SU-DHL-6 (cell line): ENCODE results near the gene OBSL1.

ENCODE experiments used
- H2AFZ ChIP-seq: fragments of 200-600 bp; sonication (generic); 2 replicates; pipeline ENCODE4 v1.6.1; 2014; ENCODE audit warnings: low read depth, mild to moderate bottlenecking, moderate library complexity, mixed read lengths, antibody characterized with exemption, low read length; ENCODE audit not compliant: severe bottlenecking
- H3F3A ChIP-seq: fragments of 200-600 bp; shearing (Covaris generic); 2 replicates; pipeline ENCODE4 v1.6.0; 2016; ENCODE audit warnings: antibody characterized with exemption, mild to moderate bottlenecking; ENCODE audit not compliant: insufficient read depth
- H3K27ac ChIP-seq: fragments of 200-600 bp; sonication (generic); 2 replicates; pipeline ENCODE4 v1.5.1; 2016; ENCODE audit warnings: low read depth, mild to moderate bottlenecking, low read length, moderate library complexity, mixed read lengths
- H3K27me3 ChIP-seq: fragments of 200-600 bp; sonication (generic), shearing (Covaris generic); 2 replicates; pipeline ENCODE4 v1.6.0; 2014; ENCODE audit warnings: mild to moderate bottlenecking, low read length
- H3K36me3 ChIP-seq: fragments of 200-600 bp; sonication (generic); 2 replicates; pipeline ENCODE4 v1.6.1; 2014; ENCODE audit warnings: mild to moderate bottlenecking, low read length, mixed read lengths
- H3K4me2 ChIP-seq: fragments of 300-600, 200-600 bp; shearing (Covaris generic), sonication (generic); 2 replicates; pipeline ENCODE4 v1.6.0; 2014; ENCODE audit warnings: low read length, low read depth, mild to moderate bottlenecking; ENCODE audit not compliant: poor library complexity, severe bottlenecking
- H3K4me3 ChIP-seq: fragments of 200-600 bp; sonication (generic); 2 replicates; pipeline ENCODE4 v1.5.1; 2014; ENCODE audit warnings: antibody characterized with exemption, low read length, mild to moderate bottlenecking, mixed read lengths; ENCODE audit not compliant: insufficient read depth, poor library complexity, severe bottlenecking
- H3K79me2 ChIP-seq: fragments of 200-600 bp; sonication (generic); 2 replicates; pipeline ENCODE4 v1.6.1; 2014; ENCODE audit warnings: mild to moderate bottlenecking, low read length, moderate library complexity; ENCODE audit not compliant: insufficient read depth
- H3K9ac ChIP-seq: fragments of 200-600 bp; sonication (generic); 2 replicates; pipeline ENCODE4 v1.7.0; 2014; ENCODE audit warnings: mild to moderate bottlenecking, low read length
- H3K9me2 ChIP-seq: fragments of 200-600 bp; sonication (generic); replicated peaks from 2 replicates; pipeline ENCODE4 v1.6.1; 2014; ENCODE audit warnings: low read length; ENCODE audit not compliant: insufficient read depth
- H3K9me3 ChIP-seq: fragments of 200-600 bp; sonication (generic); 2 replicates; pipeline ENCODE4 v1.6.1; 2014; ENCODE audit warnings: low read length, mixed read lengths; ENCODE audit not compliant: insufficient read depth
- H4K20me1 ChIP-seq: fragments of 200-600 bp; sonication (generic); 2 replicates; pipeline ENCODE4 v1.6.1; 2014; ENCODE audit warnings: low read depth, mild to moderate bottlenecking, antibody characterized with exemption, low read length, moderate library complexity, mixed read lengths
- EZH2phosphoT487 ChIP-seq: fragments of 200-600 bp; sonication (generic), shearing (Covaris generic); conservative IDR thresholded peaks from 2 replicates; pipeline ENCODE4 v1.6.1; 2018; ENCODE audit warnings: mild to moderate bottlenecking, antibody characterized with exemption, low read length, moderate library complexity, mixed read lengths
- TF ChIP-seq, protein P1 (sequence below): fragments of 200-600 bp; sonication (generic); IDR thresholded peaks from one replicate; pipeline ENCODE4 v1.5.1; 2017; ENCODE audit warnings: antibody characterized with exemption, mild to moderate bottlenecking, low read length, moderate library complexity; ENCODE audit not compliant: insufficient read depth, poor library complexity, severe bottlenecking

The OBSL1 gene

DNA sequence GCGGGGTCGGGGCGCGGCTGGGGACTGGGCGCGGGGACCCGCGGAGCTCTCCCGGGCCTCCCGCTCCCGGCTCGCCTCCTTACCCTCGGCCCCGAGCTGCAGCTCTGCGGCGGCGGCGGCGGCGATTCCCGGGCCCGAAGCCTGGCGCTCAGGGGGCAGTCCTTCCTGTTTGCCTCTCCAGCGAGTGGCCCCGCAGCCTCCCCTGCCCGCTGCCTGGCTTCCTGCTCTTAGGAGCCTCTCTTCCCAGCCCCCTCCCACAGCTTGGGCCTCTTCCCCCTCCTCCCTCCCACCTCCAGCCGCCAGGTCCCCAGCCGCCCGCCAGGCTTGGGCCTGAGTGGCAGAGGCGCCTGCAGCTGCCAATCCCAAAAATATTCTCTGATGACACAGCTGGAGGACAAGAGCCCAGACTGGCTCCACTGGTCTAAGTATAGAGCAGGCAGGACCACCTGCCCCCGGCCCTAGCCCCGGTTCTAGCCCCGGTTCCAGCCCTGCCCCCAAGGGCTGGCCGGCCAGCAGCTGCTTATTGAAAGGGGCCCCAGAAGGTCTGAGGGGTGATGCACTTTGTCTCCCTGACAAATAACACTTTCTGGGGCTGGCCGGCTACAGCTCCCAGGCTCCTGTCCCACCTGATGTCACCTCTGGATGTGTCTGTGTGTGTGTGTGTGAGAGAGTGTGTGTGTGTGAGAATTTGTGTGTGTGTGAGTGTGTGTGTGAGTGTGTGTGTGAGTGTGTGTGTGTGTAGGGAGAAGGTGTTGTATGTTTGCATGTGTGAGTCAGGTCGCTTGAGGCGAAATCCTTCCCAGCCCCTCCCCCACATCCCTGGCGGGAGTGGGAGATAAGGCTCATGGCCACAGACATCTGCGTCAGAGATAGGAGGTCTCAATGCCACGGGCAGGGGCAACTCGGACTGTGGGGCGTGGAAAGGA, at the start of gene OBSL1:
Gene OBSL1, minus strand, starts transcription at position 229 of the 926 bp plus-strand sequence. CDS start 307 bp downstream, outside the sequence.
- H3K9me3 ChIP-seq, result no peaks in the 10 kb centered on the region
- H3K79me2 ChIP-seq, result no peaks in the 10 kb centered on the region
- TF ChIP-seq, protein P1, sequence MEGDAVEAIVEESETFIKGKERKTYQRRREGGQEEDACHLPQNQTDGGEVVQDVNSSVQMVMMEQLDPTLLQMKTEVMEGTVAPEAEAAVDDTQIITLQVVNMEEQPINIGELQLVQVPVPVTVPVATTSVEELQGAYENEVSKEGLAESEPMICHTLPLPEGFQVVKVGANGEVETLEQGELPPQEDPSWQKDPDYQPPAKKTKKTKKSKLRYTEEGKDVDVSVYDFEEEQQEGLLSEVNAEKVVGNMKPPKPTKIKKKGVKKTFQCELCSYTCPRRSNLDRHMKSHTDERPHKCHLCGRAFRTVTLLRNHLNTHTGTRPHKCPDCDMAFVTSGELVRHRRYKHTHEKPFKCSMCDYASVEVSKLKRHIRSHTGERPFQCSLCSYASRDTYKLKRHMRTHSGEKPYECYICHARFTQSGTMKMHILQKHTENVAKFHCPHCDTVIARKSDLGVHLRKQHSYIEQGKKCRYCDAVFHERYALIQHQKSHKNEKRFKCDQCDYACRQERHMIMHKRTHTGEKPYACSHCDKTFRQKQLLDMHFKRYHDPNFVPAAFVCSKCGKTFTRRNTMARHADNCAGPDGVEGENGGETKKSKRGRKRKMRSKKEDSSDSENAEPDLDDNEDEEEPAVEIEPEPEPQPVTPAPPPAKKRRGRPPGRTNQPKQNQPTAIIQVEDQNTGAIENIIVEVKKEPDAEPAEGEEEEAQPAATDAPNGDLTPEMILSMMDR, result no peak
- TF ChIP-seq EZH2phosphoT487, result no peak
- no peaks in the 10 kb centered on the region for H3K9me2 ChIP-seq
- H3K9ac ChIP-seq, result no peak within 1 kb of the TSS
- H3K36me3 ChIP-seq, result no peaks in the 10 kb centered on the region
- H4K20me1 ChIP-seq, result no peaks in the 10 kb centered on the region
- H3K27ac ChIP-seq, result no peak within 1 kb of the TSS
- no peak within 1 kb of the TSS for H2AFZ ChIP-seq
- H3F3A ChIP-seq, result no peaks in the 10 kb centered on the region
- H3K4me2 ChIP-seq, result no peak within 1 kb of the TSS
- H3K4me3 ChIP-seq, result no peak within 1 kb of the TSS
- H3K27me3 ChIP-seq, result no peaks in the 10 kb centered on the region

- Histone ChIP-seq H3F3A (no peaks in the 10 kb centered on the region), H3K79me2 (no peaks in the 10 kb centered on the region), H4K20me1 (no peaks in the 10 kb centered on the region), H3K9me2 (no peaks in the 10 kb centered on the region), H3K27me3 (no peaks in the 10 kb centered on the region), H2AFZ (no peak overlapping the region), H3K9ac (no peak overlapping the region), H3K27ac (no peak overlapping the region), H3K36me3 (no peaks in the 10 kb centered on the region), H3K4me2 (no peak overlapping the region), H3K9me3 (no peaks in the 10 kb centered on the region), H3K4me3 (no peak overlapping the region)
- TF ChIP-seq, protein P1, result no peak
- TF ChIP-seq EZH2phosphoT487, result no peak
Observed at GRCh38 chr2:219620546-219620945, 49.2 kb upstream of the OBSL1 start.

DNA sequence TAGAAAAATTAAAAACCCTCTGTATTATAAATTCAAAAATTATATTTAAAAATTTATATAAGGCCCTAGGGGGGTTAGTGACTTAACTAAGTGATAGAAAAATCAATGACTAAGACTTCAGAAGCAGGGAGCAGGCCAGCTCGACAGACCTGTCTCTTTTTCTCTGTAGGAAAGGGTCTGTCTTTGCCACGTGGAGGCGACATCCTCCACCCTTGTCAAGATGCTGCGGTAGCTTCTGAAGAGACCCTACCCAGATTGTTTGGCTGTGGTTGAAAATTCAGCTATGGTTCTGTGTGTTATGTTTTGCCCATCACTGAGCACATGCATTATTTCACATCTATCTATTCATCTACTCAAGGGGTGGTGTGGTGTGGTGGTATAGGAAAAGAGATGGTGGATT, 47.9 kb upstream of the OBSL1 start:
- TF ChIP-seq, protein P1, result no peak
- no peak for TF ChIP-seq EZH2phosphoT487
- Histone ChIP-seq H3K4me2 (no peak overlapping the region), H3K9me2 (no peaks in the 10 kb centered on the region), H3K27ac (no peak overlapping the region), H3F3A (no peaks in the 10 kb centered on the region), H3K79me2 (no peaks in the 10 kb centered on the region), H3K9me3 (no peaks in the 10 kb centered on the region), H3K27me3 (no peaks in the 10 kb centered on the region), H3K36me3 (no peaks in the 10 kb centered on the region), H2AFZ (no peak overlapping the region), H3K9ac (no peak overlapping the region), H4K20me1 (no peaks in the 10 kb centered on the region), H3K4me3 (no peak overlapping the region)
